Measurements from ENCODE around the gene DRGX. TPM values are rescaled to one million over a fixed set of nuclear protein-coding genes. Genes with fewer than 3 reads are reported as not detected.

DRGX gene
- total and polyA plus RNA-seq, 10 of the 15 experiments (the other 5 are each of a cell fraction or from before 2014, with no cell fraction given) = not detected

GRCh38 chr10:49371967-49372366 is 23.9 kb downstream of the DRGX start (continued):
- TF ChIP-seq EGR1 (IDR thresholded peaks at IDR 0.05; ENCODE audit: borderline replicate concordance in 1 of 2, low read depth in 2 of 2, low read length in 2 of 2) = no peak

GRCh38 chr10:49370326-49371100 is 25.4 kb downstream of the DRGX start:
- ATAC-seq = no peak
- no peak overlapping the region for H3K27ac ChIP-seq (ENCODE audit: control insufficient read depth, insufficient read depth)
- no peaks in the 10 kb centered on the region for H3K79me2 ChIP-seq (ENCODE audit: control insufficient read depth, insufficient read depth, low read length)
- H3K4me1 ChIP-seq (ENCODE audit: control insufficient read depth, insufficient read depth, low read length) = no peaks in the 10 kb centered on the region
- H3K9ac ChIP-seq (ENCODE audit: control insufficient read depth, insufficient read depth, low read length) = no peak overlapping the region
- H3K9me3 ChIP-seq (replicated peaks; ENCODE audit: control insufficient read depth, insufficient read depth, low read length) = no peaks in the 10 kb centered on the region
- 55% methylated on average over 8 of the region's 8 CpGs for WGBS (ENCODE audit: insufficient coverage, insufficient replicate concordance, low lambda C conversion rate, missing lambda C conversion rate)
- RAD21 ChIA-PET (ENCODE audit: unreplicated experiment) = no interaction called here
- no peak overlapping the region for H3K4me3 ChIP-seq
- SMC1A ChIA-PET (ENCODE audit: uncharacterized antibody, unreplicated experiment) = no interaction called here
- FAIRE-seq = no peak
- H3K4me2 ChIP-seq (ENCODE audit: control insufficient read depth, insufficient read depth) = no peak overlapping the region
- intact Hi-C loops (cut with micrococcal nuclease; ENCODE audit: unreplicated experiment) (no loop called here), in situ Hi-C loops (cut with MboI) (no loop called here)
- no peak overlapping the region for H2AFZ ChIP-seq (ENCODE audit: control insufficient read depth, low read depth, low read length)
- no peaks in the 10 kb centered on the region for H4K20me1 ChIP-seq (ENCODE audit: control insufficient read depth, insufficient read depth)
- no peaks in the 10 kb centered on the region for H3K36me3 ChIP-seq (ENCODE audit: control insufficient read depth in 2 of 2, insufficient read depth in 2 of 2, low read length in 1 of 2)
- H3K27me3 ChIP-seq (replicated peaks in 1 of 2; ENCODE audit: control insufficient read depth in 2 of 2, insufficient read depth in 2 of 2, low read length in 1 of 2) = peaks cover 0 to 4% of the 10 kb centered on the region in 2 experiments; a peak in 2 of 4 replicates
- BruUV-seq (replicated peaks) = no TSS peak
- DNase-seq (ENCODE audit: low read depth, low spot score) = no peak
- POLR2A ChIA-PET = no interaction called here
- CTCF ChIA-PET = interaction anchor here (1.2 kb wide), 1 partner anchor 37 kb away, joined by 3 read pairs; no protein-coding TSS in a partner anchor
- TF ChIP-seq CHD2 (IDR thresholded peaks at IDR 0.05; ENCODE audit: borderline replicate concordance, low read depth, low read length) (no peak), SKIL (IDR thresholded peaks at IDR 0.05; ENCODE audit: low read depth, poor library complexity, severe bottlenecking) (no peak), ZNF207 (IDR thresholded peaks at IDR 0.05; ENCODE audit: borderline replicate concordance) (no peak), MLLT1 (IDR thresholded peaks at IDR 0.05) (no peak), USF1 (IDR thresholded peaks at IDR 0.05; ENCODE audit: borderline replicate concordance, extremely low read length, insufficient read depth, low read depth, low read length) (no peak), ZBTB33 (IDR thresholded peaks at IDR 0.05) (no peak), POLR2AphosphoS5 (IDR thresholded peaks at IDR 0.05; ENCODE audit: low read length) (no peak), NR2C2 (IDR thresholded peaks at IDR 0.05; ENCODE audit: borderline replicate concordance, control insufficient read depth, insufficient read length, low read depth) (no peak), FOXM1 (IDR thresholded peaks at IDR 0.05; ENCODE audit: low read depth, low read length) (no peak), IKZF2 (IDR thresholded peaks at IDR 0.05) (no peak), SUPT20H (IDR thresholded peaks at IDR 0.05; ENCODE audit: borderline replicate concordance, control insufficient read depth, low read depth, low read length) (no peak), TCF12 (IDR thresholded peaks at IDR 0.05; ENCODE audit: low read depth, low read length) (no peak)

Data from GM12878 (cell line).